Right ventricle myocardium inferior (tissue), 1 donor: ENCODE measurements around the gene PGAP6. TPM values are rescaled to one million over a fixed set of nuclear protein-coding genes. Genes with fewer than 3 reads are reported as not detected.
"Not testable (repeated sequence)": the region's sequence is repeated elsewhere in the genome, so short reads cannot be mapped to it uniquely, and the experiment has no call there.

Experiments used
- ATAC-seq: fragments of 200-7000 bp; cut with Tn5 transposase; one replicate; pipeline ENCODE4 v1.9.1; 2020; ENCODE audit warnings: mild to moderate bottlenecking, moderate library complexity
- DNase-seq: peaks from one replicate; pipeline ENCODE4 v3.0.0; 2021; ENCODE audit errors: missing footprints
- intact Hi-C: fragments of 100-400 bp; cut with DNase I; formaldehyde crosslinking; loops from one replicate; pipeline ENCODE4 v1.11.0; 2022
- total RNA-seq: library from RNA; stranded (reverse); fragmentation: NEBNext Ultra II Directional; extraction: Animal tissue kit (Norgen Biotek cat#: 25700); gene quantifications from one replicate; pipeline ENCODE4 v1.2.1, GENCODE V29; 2021
- donor health status: DM: no; HTN: yes; CAD: no; lungs with severe emphysema.

PGAP6 gene
- total RNA-seq, 1 donor from 2014 or later = 32.1 TPM

DNA sequence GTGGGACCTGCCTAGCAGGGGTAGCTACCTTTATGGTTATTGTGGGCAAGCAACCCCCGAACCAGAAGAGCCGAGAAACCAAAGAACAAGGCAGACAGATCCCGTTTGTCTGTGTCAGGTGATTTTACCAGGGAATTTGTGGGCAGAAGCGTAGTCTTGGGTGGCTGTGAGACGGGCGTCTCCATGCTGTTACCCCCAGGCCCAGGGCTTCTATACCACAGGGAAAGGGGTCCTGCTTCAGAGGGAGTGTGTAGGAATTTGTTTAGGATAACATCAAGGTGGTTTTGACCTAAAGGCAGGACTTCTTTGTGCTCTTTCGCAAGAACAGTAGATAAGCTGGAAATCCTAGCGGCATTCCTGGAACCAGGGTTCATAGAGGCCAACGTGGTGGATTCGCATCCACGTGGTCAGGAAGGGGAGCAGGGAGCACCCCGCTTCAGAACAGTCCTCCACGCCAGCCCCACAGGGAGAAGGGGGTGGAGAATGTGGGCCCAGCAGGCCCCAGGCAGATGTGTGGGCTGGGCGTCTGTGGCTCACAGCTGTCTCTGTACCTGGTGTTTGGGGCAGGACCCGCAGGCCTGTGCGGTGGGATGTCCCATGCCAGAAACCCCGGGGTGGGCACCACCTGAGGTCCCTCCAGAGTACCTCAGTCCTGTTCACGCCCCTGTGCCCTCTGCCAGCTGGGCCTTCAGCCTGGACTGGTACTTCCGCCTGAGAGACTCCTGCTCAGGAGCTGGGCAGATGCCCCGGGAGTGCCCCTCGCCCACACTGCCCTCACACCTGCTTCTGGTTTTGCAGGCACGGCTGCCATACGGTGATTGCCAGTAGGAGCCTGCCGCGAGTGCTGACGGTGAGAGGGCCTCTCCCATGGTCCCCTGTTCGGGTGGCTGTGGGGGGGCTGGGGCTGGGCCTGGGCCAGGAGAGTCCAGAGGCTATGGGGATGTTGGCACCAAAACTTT lies 24.0 kb upstream of the PGAP6 start:
- intact Hi-C loops = no loop called here
- DNase-seq = no peak
- ATAC-seq = no peak

DNA sequence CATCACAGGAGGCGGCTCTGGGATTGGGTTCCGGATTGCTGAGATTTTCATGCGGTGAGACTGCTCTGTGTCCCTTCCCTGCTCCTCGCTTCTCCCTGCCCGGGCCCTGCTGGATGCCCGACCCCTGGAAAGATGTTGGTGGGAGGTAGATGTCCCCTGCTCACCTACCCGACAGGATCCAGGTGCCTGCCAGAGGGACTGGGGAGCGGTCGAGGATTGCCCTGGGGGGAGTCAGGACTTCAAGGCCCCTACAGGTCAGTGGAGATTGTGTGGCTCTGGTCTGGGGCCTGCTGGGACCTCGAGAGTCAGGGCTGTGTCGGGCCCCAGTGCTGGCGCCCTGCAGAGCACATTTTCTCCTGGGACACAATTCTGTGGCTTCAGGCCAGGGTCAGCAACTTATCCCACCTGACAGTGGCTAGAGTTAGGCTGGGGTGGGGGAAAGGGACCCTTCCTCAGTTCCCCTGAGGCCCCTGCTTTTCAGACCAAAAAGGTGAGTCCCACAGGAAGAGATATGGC lies 23.3 kb upstream of the PGAP6 start:
- intact Hi-C loops = no loop called here
- DNase-seq (no peak), ATAC-seq (no peak)

DNA sequence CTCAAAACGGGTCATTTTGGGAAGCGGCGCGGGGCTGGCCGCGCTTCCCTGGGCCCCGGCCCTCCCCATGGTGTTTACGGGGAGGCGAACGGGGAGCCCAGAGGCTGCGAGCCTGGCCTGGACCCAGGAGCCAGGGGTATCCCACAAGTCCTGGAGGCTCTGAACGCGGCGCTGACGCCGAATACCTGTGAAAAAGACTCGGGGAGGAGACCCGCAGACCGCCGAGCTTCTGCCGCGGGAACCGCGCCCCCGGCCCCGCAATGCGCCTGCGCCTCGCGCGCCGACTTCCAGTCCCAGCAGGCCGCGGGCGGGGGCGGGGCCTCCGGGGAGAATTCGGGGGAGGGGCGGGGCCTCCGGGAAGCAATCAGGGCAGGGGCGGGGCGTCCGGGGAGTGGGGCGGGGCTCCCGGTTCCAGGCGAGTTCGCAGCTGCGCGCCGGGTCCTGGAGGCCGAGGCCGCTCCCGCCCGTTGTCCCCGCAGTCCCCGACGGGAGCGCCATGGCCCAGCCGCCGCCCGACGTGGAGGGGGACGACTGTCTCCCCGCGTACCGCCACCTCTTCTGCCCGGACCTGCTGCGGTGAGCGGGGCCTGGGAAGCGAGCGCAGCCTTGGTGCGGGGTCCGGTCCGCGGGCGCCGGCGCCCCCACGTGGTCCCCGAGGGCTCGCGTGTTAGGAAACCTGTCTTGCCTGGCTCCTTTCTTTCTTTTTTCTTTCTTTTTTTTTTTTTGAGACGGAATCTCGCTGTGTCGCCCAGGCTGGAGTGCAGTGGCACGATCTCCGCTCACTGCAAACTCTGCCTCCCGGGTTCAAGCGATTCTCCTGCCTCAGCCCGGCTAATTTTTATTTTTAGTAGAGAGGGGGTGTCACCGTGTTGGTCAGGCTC lies 19.9 kb upstream of the PGAP6 start, which contains the start of gene DECR2:
Gene DECR2, plus strand, starts transcription at position 418 of the 881 bp plus-strand sequence. Its CDS starts 79 bp downstream, at position 497.
- intact Hi-C loops = loop anchor here (2.0 kb wide), 1 partner anchor 23 kb away; the partner anchor contains the start of gene RAB11FIP3
- peak; percentile 99 for DNase-seq
- peak; percentile 92 for ATAC-seq

DNA sequence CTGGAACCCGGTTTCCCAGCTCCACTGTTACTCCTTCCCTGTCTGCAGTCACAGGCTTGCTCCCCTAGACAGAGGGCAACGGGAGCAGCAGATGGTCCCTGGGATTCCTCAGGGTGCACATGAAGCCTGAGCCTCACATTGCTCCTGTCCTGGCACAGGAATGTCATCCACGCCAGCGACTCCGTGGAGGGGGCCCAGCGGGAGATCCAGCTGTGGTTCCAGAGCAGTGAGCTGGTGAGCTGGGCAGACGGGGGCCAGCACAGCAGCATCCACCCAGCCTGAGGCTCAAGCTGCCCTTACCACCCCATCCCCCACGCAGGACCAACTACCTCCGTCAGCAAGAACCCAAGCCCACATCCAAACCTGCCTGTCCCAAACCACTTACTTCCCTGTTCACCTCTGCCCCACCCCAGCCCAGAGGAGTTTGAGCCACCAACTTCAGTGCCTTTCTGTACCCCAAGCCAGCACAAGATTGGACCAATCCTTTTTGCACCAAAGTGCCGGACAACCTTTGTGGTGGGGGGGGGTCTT lies 18.3 kb upstream of the PGAP6 start:
- ATAC-seq (no peak), DNase-seq (peak; percentile 43)
- intact Hi-C loops = loop anchor here (2.0 kb wide), 1 partner anchor 25 kb away; the partner anchor contains the start of gene RAB11FIP3

- no peak for ATAC-seq
- intact Hi-C loops = loop anchor here (2.0 kb wide), 1 partner anchor 25 kb away; the partner anchor contains the start of gene RAB11FIP3
- DNase-seq = peak; percentile 57
These were observed 17.7 kb upstream of the PGAP6 start for GRCh38 chr16:399340-400019.

DNA sequence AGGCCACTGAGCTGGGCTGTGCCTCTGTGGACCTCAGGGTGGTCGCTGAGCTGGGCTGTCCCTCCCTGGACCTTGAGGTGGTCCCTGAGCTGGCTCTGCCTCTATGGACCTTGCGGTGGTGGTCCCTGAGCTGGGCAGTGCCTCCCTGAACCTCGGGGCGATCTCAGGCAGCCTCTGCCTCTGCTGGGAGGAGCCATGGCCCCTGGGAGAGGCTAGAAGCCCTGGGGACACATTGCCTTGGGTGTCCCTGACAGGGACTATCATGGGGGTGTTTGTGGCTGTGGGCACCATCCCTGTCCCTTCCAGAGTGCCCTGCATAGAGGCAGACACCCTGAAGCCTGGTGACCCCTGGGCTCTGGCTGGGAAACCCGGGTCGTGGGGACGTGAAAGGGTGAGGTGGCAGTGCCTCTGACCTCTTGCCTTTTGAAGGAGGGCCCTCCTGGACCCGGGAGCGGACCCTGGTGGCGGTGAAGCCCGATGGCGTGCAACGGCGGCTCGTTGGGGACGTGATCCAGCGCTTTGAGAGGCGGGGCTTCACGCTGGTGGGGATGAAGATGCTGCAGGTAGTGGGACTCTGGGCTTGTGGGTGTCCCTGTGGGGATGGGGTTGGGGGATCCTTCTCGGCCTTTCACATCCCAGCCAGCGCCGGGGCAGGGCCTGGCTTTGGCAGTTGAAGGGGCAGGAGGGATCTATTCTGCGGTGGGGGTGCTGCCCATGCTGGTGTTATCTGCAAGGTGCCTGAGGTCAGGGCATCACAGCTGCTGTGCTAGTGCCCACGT lies 17.0 kb upstream of the PGAP6 start:
- intact Hi-C loops = no loop called here
- DNase-seq = peak; percentile 48
- ATAC-seq = no peak

- DNase-seq = peak; percentile 76
- ATAC-seq = peak; percentile 40
- intact Hi-C loops = no loop called here
These were observed 16.1 kb upstream of the PGAP6 start for GRCh38 chr16:397736-398332.

- intact Hi-C loops = no loop called here
- peak; percentile 74 for DNase-seq
- ATAC-seq = no peak
These were observed 15.4 kb upstream of the PGAP6 start, which contains the start of gene NME4 for GRCh38 chr16:397135-397661. TSS of gene NME4 (plus strand) at chr16:397199. CDS start at chr16:397223, 24 bp downstream.

- DNase-seq (peak; percentile 72), ATAC-seq (no peak)
- intact Hi-C loops = no loop called here
These were observed 14.8 kb upstream of the PGAP6 start for GRCh38 chr16:396605-397004.

GRCh38 chr16:396199-396598 lies 14.4 kb upstream of the PGAP6 start:
- intact Hi-C loops = no loop called here
- no peak for ATAC-seq

DNA sequence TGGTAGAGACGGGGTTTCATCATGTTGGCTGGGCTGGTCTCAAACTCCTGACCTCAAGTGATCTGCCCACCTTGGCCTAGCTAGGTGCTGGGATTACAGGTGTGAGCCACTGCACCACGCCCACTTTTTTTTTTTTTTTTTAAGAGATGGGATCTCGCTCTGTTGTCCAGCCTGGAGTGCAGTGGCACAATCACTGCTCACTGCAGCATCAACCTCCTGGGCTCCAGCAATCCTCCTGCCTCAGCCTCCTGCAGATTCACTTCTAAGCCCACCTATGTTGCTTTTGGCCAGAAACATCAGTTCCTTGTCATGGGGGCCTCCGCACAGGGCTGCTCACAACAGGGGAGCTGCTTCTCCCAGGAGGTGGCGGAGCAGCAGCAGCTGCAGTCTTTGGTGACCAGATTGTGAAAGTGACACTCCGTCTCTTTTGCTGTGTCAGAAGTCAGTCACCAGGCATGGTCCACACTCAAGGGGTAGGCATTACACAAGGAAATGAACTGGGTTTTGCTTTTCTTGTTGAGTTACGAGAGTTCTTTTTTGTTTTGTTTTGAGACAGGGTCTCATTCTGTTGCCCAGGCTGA lies 10.8 kb upstream of the PGAP6 start:
- ATAC-seq (no peak), DNase-seq (peak; percentile 15)
- intact Hi-C loops = no loop called here

More at GRCh38 chr16:396199-396598, 14.4 kb upstream of the PGAP6 start:
- DNase-seq = no peak

GRCh38 chr16:391885-392335 lies 10.1 kb upstream of the PGAP6 start:
- ATAC-seq (peak; percentile 24), DNase-seq (peak; percentile 71)
- intact Hi-C loops = no loop called here

- intact Hi-C loops = no loop called here
- no peak for DNase-seq
- ATAC-seq = peak; percentile 13
These were observed 7.6 kb upstream of the PGAP6 start for GRCh38 chr16:389352-389751.

GRCh38 chr16:387761-388666 lies 6.2 kb upstream of the PGAP6 start:
- intact Hi-C loops = not testable (repeated sequence)
- DNase-seq (peak; percentile 64), ATAC-seq (peak; percentile 38)

DNA sequence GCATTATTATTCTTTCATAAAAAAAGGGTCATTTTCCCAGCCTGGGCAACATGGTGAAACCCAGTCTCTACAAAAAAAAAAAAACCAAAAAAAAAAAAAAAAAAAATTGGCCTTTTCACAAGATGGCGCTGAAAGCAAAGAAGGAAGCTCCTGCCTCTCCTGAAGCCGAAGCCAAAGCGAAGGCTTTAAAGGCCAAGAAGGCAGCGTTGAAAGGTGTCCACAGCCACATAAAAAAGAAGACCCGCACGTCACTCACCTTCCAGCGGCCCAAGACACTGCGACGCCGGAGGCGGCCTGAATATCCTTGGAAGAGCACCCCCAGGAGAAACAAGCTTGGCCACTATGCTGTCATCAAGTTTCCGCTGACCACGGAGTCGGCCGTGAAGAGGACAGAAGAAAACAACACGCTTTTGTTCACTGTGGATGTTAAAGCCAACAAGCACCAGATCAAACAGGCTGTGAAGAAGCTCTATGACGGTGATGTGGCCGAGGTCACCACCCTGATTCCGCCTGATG lies 4.9 kb upstream of the PGAP6 start:
- peak; percentile 60 for DNase-seq
- intact Hi-C loops = no loop called here
- no peak for ATAC-seq
